GM10266 (cell line): ENCODE measurements around the gene RAET1E.

Source experiments
- DNase-seq: peaks from one replicate; pipeline ENCODE4 v3.0.0; 2012; ENCODE audit errors: extremely low spot score
- TF ChIP-seq, protein P1 (sequence below): IDR thresholded peaks from 2 replicates; pipeline ENCODE4 v1.5.1; 2012; ENCODE audit warnings: mild to moderate bottlenecking, low read depth; ENCODE audit not compliant: control insufficient read depth, insufficient read depth; ENCODE audit errors: missing control alignments

RAET1E gene

DNA sequence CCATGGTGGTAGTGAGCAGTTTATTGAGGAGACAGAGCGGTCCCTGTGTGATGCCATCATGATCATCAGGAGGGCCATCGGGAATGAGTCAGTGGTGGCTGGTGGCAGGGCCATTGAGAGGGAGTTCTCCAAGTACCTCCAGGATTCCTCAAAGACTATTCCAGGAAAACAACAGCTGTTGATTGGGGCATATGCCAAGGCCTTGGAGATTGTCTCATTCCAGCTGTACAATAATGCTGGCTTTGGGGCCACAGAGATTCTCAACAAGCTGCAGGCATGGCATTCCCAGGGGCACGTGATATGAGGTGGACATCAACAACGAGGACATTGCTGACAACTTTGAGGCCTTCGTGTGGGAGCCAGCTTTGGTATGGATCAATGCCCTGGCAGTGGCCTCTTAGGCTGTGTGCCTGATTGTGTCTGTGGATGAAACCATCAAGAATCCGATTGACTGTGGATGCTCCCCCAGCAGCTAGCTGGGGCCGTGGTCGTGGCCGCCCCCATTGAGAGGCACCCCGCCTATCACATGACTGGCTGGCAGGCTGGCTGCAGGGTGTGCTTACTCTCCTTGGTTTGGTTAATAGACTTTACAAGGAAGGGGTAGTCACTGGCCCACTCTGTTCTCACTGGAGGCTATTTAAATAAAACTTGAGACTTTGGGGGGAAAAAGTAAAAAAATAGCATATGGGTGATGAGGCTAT lies 16.7 kb downstream of the RAET1E start:
- TF ChIP-seq, protein P1, sequence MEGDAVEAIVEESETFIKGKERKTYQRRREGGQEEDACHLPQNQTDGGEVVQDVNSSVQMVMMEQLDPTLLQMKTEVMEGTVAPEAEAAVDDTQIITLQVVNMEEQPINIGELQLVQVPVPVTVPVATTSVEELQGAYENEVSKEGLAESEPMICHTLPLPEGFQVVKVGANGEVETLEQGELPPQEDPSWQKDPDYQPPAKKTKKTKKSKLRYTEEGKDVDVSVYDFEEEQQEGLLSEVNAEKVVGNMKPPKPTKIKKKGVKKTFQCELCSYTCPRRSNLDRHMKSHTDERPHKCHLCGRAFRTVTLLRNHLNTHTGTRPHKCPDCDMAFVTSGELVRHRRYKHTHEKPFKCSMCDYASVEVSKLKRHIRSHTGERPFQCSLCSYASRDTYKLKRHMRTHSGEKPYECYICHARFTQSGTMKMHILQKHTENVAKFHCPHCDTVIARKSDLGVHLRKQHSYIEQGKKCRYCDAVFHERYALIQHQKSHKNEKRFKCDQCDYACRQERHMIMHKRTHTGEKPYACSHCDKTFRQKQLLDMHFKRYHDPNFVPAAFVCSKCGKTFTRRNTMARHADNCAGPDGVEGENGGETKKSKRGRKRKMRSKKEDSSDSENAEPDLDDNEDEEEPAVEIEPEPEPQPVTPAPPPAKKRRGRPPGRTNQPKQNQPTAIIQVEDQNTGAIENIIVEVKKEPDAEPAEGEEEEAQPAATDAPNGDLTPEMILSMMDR: no peak

DNA sequence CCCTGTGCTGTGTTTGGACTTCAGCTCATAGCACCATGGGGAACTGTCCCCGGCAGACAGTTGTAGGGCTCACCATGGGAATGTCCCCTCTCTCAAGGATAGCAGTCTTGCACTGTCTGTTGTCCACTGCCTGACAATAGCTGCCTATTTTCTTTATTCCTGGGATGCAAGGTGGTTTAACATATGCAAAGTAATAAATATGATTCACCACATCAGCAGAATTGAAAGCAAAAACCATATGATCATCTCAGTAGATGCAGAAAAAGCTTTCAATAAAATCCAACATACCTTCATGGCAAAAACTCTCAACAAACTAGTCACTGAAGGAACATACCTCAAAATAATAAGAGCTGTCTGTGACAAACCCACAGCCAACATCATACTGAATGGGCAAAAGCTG lies 20.3 kb downstream of the RAET1E start:
- DNase-seq: no peak
- TF ChIP-seq, protein P1: no peak

More for the DNA sequence above, 16.7 kb downstream of the RAET1E start:
- DNase-seq: no peak

DNA sequence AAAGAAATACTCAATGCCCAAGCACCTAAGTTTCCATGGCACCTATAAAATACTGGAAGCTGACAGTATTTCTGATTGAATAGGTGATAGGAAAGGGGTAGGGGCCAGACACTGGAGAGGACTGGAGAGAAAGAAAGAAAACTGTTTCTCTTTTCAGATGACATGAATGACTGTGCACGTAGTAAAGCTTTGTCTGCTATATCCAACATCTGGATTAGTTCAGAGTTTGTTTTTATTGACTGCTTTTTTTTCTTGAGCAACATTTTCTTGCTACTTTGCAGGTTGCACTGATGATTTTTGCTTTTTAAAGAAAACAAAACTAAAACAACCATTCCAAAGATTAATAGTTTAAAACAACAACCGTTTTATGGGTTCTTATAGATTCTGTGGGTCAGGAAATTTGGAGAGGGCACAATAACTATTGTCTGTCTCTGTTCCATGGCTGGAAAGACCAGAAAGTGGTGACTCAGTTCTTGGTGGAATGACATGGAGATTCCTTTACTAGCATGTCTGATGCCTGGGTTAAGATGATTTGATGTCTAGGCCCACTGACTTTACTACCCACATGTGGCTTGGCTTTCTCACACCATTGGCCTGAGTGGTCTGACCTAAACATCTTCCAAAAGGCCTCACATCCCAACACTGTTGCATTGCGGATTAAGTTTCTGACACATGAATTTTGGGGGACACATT lies 21.5 kb downstream of the RAET1E start:
- TF ChIP-seq, protein P1: no peak
- DNase-seq: no peak

DNA sequence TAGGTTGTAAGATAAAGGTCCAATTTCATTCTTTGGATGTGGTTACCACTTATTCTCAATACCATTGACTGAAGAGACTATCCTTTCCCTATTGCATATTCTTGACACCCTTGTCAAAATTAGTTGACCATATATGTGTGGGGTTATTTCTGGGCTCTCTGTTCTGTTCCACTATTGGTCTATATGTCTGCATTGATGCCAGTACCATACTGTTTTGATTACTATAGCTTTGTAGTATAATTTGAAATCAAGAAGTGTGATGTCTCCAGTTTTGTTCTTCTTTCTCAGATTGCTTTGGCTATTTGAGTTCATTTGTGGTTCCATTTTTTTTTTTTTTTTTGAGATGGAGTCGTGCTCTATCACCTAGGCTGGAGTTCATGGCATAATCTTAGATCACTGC lies 25.7 kb downstream of the RAET1E start:
- DNase-seq: no peak
- TF ChIP-seq, protein P1: no peak

DNA sequence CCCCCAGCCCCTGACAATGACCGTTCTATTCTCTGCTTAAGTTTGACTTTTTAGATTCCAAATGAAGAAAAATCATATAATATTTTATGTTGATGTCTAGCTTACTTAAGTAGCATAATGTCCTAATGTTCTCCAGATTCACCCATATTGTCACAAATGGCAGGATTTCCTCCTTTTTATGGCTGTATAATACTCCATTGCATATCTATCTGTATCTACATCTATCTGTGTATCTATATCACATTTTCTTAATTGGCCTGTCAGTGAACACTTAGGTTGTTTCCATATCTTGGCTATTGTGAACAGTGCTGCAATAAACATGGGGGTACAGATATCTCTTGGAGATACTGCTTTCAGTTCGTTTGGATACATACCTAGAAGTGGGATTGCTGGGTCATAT lies 26.7 kb downstream of the RAET1E start:
- no peak for DNase-seq
- TF ChIP-seq, protein P1: no peak

DNA sequence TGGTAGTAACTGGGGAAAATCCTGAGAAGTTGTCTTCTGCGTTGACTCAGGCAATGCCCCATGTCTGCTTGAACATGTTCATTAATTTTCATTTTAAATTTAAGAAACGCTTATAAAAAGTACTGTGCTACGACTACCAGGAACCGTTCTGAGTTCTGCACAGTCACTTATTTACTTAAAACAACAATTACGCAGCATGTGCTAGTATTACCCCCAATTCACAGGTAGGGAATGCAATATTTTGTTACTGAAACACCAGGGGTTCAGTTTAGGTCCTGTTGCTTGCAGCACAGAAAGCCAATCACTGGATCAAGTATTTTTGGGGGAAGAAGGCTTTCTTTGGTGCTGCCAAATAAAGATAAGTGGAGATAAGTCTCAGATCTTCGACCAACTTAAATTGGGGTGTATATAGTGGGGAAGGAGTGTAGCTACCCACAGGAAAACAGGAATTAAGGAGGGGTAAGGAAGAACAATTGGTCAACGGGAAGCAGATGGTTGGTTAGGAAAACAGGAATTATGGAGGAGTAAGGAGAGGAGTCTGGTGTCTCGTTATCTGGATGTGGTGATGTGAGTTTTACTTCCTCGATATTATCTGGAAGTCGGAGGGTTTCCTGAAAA lies 28.5 kb downstream of the RAET1E start:
- TF ChIP-seq, protein P1: no peak
- no peak for DNase-seq
